ENCODE results near the gene PLK3.
"Not testable (repeated sequence)": the region's sequence is repeated elsewhere in the genome, so short reads cannot be mapped to it uniquely, and the experiment has no call there.

The PLK3 gene

GRCh38 chr1:44790968-44791801 is 9.0 kb upstream of the PLK3 start:
- Histone ChIP-seq H3K4me3 (ENCODE audit: low read depth, low read length) (no peak overlapping the region), H3K9ac (ENCODE audit: low read depth, low read length) (no peak overlapping the region), H3K36me3 (ENCODE audit: control insufficient read depth, insufficient read depth, low read length) (no peaks in the 10 kb centered on the region)

DNA sequence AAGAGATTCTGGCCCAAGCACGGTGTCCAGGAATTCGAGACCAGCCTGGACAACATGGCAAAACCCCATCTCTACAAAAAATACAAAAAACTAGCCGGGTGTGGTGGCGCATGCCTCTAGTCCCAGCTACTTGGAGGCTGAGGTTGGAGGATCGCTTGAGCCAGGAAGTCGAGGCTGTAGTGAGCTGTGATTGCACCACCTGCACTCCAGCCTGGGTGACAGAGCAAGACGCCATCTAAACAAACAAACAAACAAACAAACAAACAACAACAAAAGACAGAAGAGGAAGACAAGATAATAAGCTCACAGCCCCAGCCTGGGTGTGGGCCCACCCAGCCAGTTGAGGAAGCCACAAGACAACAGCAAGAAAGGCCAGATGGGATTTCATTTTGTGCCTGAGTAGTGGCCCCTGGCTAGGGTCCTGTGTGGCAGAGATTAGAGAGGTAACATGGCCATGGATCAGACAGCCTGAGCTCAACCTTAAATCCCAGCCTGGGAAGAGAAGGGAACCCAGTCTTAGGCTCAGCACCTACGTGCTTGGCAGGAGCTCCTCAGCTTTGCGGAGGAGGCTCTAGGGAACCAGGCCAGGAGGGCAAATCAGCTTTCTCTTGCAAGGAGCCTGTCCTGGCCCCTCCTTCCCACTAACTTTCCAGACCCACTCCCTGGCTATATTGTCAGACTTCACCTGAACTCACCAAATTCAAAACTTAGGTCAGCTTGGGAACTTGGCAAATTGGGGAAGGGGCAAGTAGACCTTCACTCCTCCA is 7.3 kb upstream of the PLK3 start:
- peaks cover 6% of the 10 kb centered on the region for H3K4me1 ChIP-seq (ENCODE audit: control insufficient read depth, insufficient read depth, low read length)
- no peak overlapping the region for H3K9ac ChIP-seq (ENCODE audit: low read depth, low read length)
- H3K27me3 ChIP-seq (ENCODE audit: control insufficient read depth, insufficient read depth, low read length) = no peaks in the 10 kb centered on the region
- no peaks in the 10 kb centered on the region for H3K36me3 ChIP-seq (ENCODE audit: control insufficient read depth, insufficient read depth, low read length)
- H3K4me3 ChIP-seq (ENCODE audit: low read depth, low read length) = no peak overlapping the region
- no peaks in the 10 kb centered on the region for H3K9me3 ChIP-seq (ENCODE audit: control insufficient read depth, insufficient read depth, low read length)

More at GRCh38 chr1:44790968-44791801, 9.0 kb upstream of the PLK3 start:
- H3K4me1 ChIP-seq (ENCODE audit: control insufficient read depth, insufficient read depth, low read length) = peaks cover 10% of the 10 kb centered on the region
- H3K9me3 ChIP-seq (ENCODE audit: control insufficient read depth, insufficient read depth, low read length) = no peaks in the 10 kb centered on the region
- H3K27me3 ChIP-seq (ENCODE audit: control insufficient read depth, insufficient read depth, low read length) = peaks cover 5% of the 10 kb centered on the region

- not testable (repeated sequence) for H3K4me1 ChIP-seq (ENCODE audit: control insufficient read depth, insufficient read depth, low read length)
Observed at GRCh38 chr1:44797886-44798285, 2.3 kb upstream of the PLK3 start.

GRCh38 chr1:44798481-44799365 is 1.5 kb upstream of the PLK3 start:
- Histone ChIP-seq H3K4me3 (ENCODE audit: low read depth, low read length) (no peak overlapping the region), H3K27me3 (ENCODE audit: control insufficient read depth, insufficient read depth, low read length) (no peaks in the 10 kb centered on the region), H3K36me3 (ENCODE audit: control insufficient read depth, insufficient read depth, low read length) (peaks cover 12% of the 10 kb centered on the region), H3K9ac (ENCODE audit: low read depth, low read length) (no peak overlapping the region), H3K4me1 (ENCODE audit: control insufficient read depth, insufficient read depth, low read length) (no peaks in the 10 kb centered on the region), H3K9me3 (ENCODE audit: control insufficient read depth, insufficient read depth, low read length) (no peaks in the 10 kb centered on the region)

More at GRCh38 chr1:44797886-44798285, 2.3 kb upstream of the PLK3 start:
- H3K4me3 ChIP-seq (ENCODE audit: low read depth, low read length); H3K36me3 ChIP-seq (ENCODE audit: control insufficient read depth, insufficient read depth, low read length); H3K9me3 ChIP-seq (ENCODE audit: control insufficient read depth, insufficient read depth, low read length); H3K9ac ChIP-seq (ENCODE audit: low read depth, low read length); H3K27me3 ChIP-seq (ENCODE audit: control insufficient read depth, insufficient read depth, low read length): not testable (repeated sequence)

DNA sequence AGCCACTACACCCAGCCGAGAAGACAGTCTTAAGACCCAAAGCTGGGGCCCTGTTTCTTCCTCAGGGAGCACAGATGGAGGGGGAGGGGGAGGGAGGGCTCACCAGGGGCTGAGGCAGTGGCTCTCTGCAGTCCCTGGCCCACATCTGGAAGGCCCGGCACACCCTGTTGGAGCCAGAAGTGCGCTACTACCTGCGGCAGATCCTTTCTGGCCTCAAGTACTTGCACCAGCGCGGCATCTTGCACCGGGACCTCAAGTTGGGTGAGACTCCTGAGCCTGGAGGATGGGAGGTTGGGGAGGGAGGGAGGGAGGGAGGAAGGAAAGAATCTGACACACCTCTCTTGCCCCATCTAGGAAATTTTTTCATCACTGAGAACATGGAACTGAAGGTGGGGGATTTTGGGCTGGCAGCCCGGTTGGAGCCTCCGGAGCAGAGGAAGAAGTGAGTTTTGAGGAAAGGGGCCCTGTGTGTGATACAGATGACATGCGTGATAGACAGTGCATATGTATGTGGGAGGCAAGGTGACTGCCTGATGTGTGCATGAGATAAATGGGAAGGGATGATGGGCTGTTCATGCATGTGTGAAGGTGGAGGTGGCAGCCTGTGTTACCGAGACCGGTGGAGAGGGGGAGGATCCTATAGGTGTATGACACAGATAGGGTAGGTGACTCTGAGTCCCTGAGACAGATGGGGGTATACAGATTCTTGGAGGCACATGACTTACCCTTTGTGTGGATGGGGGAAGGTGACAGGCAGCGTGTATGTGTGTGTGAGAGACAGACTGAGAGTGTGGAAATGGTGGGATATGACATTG is 1.5 kb downstream of the PLK3 start:
- H3K9ac ChIP-seq (ENCODE audit: low read depth, low read length) = no peak overlapping the region

DNA sequence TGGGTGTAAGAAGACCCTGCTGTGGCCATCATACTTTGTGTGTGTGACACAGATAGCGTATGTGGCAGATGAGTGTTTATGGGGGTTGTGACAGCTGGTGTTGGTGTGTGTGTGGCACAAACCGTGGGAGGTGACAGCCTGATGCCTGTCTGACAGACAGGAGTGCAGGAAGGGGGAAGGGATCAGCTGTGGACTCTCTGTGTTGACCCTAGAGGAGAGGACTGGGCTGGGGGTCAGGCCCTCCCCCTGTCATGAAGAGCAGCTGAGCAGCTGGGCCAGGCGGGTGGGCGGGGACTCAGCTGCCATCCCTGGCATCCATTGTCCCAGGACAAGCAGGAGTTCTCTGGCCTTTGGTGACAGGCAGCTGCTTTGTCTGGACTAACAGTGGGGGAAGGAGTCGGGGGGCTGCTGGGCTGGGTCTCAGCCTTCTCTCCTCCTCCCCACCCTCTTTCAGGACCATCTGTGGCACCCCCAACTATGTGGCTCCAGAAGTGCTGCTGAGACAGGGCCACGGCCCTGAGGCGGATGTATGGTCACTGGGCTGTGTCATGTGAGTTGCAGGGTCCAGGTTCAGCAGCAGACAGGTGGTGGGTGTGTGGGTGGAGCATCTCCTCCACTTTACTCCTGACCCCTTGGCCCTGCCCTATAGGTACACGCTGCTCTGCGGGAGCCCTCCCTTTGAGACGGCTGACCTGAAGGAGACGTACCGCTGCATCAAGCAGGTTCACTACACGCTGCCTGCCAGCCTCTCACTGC is 2.3 kb downstream of the PLK3 start:
- peaks cover 39% of the 10 kb centered on the region for H3K36me3 ChIP-seq (ENCODE audit: control insufficient read depth, insufficient read depth, low read length)
- no peaks in the 10 kb centered on the region for H3K27me3 ChIP-seq (ENCODE audit: control insufficient read depth, insufficient read depth, low read length)
- no peak overlapping the region for H3K9ac ChIP-seq (ENCODE audit: low read depth, low read length)
- peaks cover 6% of the 10 kb centered on the region for H3K4me1 ChIP-seq (ENCODE audit: control insufficient read depth, insufficient read depth, low read length)
- no peak overlapping the region for H3K4me3 ChIP-seq (ENCODE audit: low read depth, low read length)
- H3K9me3 ChIP-seq (ENCODE audit: control insufficient read depth, insufficient read depth, low read length) = no peaks in the 10 kb centered on the region

More for the DNA sequence above, 1.5 kb downstream of the PLK3 start:
- H3K4me3 ChIP-seq (ENCODE audit: low read depth, low read length) = no peak overlapping the region
- peaks cover 38% of the 10 kb centered on the region for H3K36me3 ChIP-seq (ENCODE audit: control insufficient read depth, insufficient read depth, low read length)
- H3K27me3 ChIP-seq (ENCODE audit: control insufficient read depth, insufficient read depth, low read length) = no peaks in the 10 kb centered on the region
- H3K4me1 ChIP-seq (ENCODE audit: control insufficient read depth, insufficient read depth, low read length) = peaks cover under 1% of the 10 kb centered on the region
- H3K9me3 ChIP-seq (ENCODE audit: control insufficient read depth, insufficient read depth, low read length) = no peaks in the 10 kb centered on the region

DNA sequence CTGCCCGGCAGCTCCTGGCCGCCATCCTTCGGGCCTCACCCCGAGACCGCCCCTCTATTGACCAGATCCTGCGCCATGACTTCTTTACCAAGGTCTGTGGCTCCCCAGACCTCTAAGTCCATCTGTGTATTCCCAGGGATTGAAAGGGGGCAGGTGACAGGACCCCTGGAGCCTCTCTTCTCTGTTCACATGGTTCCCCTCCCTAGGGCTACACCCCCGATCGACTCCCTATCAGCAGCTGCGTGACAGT is 2.8 kb downstream of the PLK3 start:
- Histone ChIP-seq H3K4me1 (ENCODE audit: control insufficient read depth, insufficient read depth, low read length) (peaks cover 10% of the 10 kb centered on the region), H3K9me3 (ENCODE audit: control insufficient read depth, insufficient read depth, low read length) (no peaks in the 10 kb centered on the region), H3K27me3 (ENCODE audit: control insufficient read depth, insufficient read depth, low read length) (no peaks in the 10 kb centered on the region), H3K36me3 (ENCODE audit: control insufficient read depth, insufficient read depth, low read length) (peaks cover 39% of the 10 kb centered on the region), H3K9ac (ENCODE audit: low read depth, low read length) (no peak overlapping the region), H3K4me3 (ENCODE audit: low read depth, low read length) (no peak overlapping the region)

- no peaks in the 10 kb centered on the region for H3K9me3 ChIP-seq (ENCODE audit: control insufficient read depth, insufficient read depth, low read length)
- no peak overlapping the region for H3K4me3 ChIP-seq (ENCODE audit: low read depth, low read length)
- peaks cover 13% of the 10 kb centered on the region for H3K4me1 ChIP-seq (ENCODE audit: control insufficient read depth, insufficient read depth, low read length)
- H3K36me3 ChIP-seq (ENCODE audit: control insufficient read depth, insufficient read depth, low read length) = peaks cover 39% of the 10 kb centered on the region
- no peak overlapping the region for H3K9ac ChIP-seq (ENCODE audit: low read depth, low read length)
- no peaks in the 10 kb centered on the region for H3K27me3 ChIP-seq (ENCODE audit: control insufficient read depth, insufficient read depth, low read length)
Observed at GRCh38 chr1:44803312-44804095, 3.3 kb downstream of the PLK3 start.

- peaks cover 21% of the 10 kb centered on the region for H3K4me1 ChIP-seq (ENCODE audit: control insufficient read depth, insufficient read depth, low read length)
- no peaks in the 10 kb centered on the region for H3K27me3 ChIP-seq (ENCODE audit: control insufficient read depth, insufficient read depth, low read length)
- no peak overlapping the region for H3K4me3 ChIP-seq (ENCODE audit: low read depth, low read length)
- peaks cover 39% of the 10 kb centered on the region for H3K36me3 ChIP-seq (ENCODE audit: control insufficient read depth, insufficient read depth, low read length)
- no peak overlapping the region for H3K9ac ChIP-seq (ENCODE audit: low read depth, low read length)
- H3K9me3 ChIP-seq (ENCODE audit: control insufficient read depth, insufficient read depth, low read length) = no peaks in the 10 kb centered on the region
Observed at GRCh38 chr1:44805311-44806024, 5.3 kb downstream of the PLK3 start.
